HG03439 (cell line): ENCODE measurements around the gene PLA2G2E.

Experiments
- ATAC-seq: cut with Tn5 transposase; IDR thresholded peaks from one replicate; pipeline ENCODE4 v1.9.1; 2021; ENCODE audit warnings: mild to moderate bottlenecking, moderate library complexity; ENCODE audit not compliant: unreplicated experiment

The PLA2G2E gene

GRCh38 chr1:19923137-19923952 is at the start of gene PLA2G2E:
PLA2G2E (minus strand) TSS chr1:19923617; CDS start chr1:19923559, 58 bp downstream.
- ATAC-seq: no peak

GRCh38 chr1:19971664-19972063 is 48.2 kb upstream of the PLA2G2E start:
- ATAC-seq: no peak

- ATAC-seq: no peak
Measured at GRCh38 chr1:19969898-19970660, 46.7 kb upstream of the PLA2G2E start.

- no peak for ATAC-seq
Measured at GRCh38 chr1:19967808-19968207, 44.4 kb upstream of the PLA2G2E start.

- ATAC-seq: no peak
Measured at GRCh38 chr1:19964542-19964941, 41.1 kb upstream of the PLA2G2E start.

GRCh38 chr1:19963636-19964035 is 40.2 kb upstream of the PLA2G2E start:
- no peak for ATAC-seq

- ATAC-seq: no peak
Measured at GRCh38 chr1:19960591-19960990, 37.2 kb upstream of the PLA2G2E start.

GRCh38 chr1:19957779-19958178 is 34.4 kb upstream of the PLA2G2E start:
- no peak for ATAC-seq

- no peak for ATAC-seq
Measured at GRCh38 chr1:19955534-19956170, 32.2 kb upstream of the PLA2G2E start.

GRCh38 chr1:19954059-19954458 is 30.6 kb upstream of the PLA2G2E start:
- ATAC-seq: no peak

- no peak for ATAC-seq
Measured at GRCh38 chr1:19949016-19949415, 25.6 kb upstream of the PLA2G2E start.

- ATAC-seq: no peak
Measured at GRCh38 chr1:19946971-19947370, 23.6 kb upstream of the PLA2G2E start.

GRCh38 chr1:19946331-19946751 is 22.9 kb upstream of the PLA2G2E start:
- ATAC-seq: no peak

GRCh38 chr1:19945914-19946313 is 22.5 kb upstream of the PLA2G2E start:
- no peak for ATAC-seq

GRCh38 chr1:19942657-19943056 is 19.2 kb upstream of the PLA2G2E start:
- no peak for ATAC-seq

GRCh38 chr1:19942088-19942487 is 18.7 kb upstream of the PLA2G2E start:
- no peak for ATAC-seq

GRCh38 chr1:19941206-19941568 is 17.8 kb upstream of the PLA2G2E start:
- no peak for ATAC-seq

- ATAC-seq: no peak
Measured at GRCh38 chr1:19940486-19941205, 17.2 kb upstream of the PLA2G2E start.

- ATAC-seq: no peak
Measured at GRCh38 chr1:19938472-19938871, 15.1 kb upstream of the PLA2G2E start.

- no peak for ATAC-seq
Measured at GRCh38 chr1:19936061-19936750, 12.8 kb upstream of the PLA2G2E start.
